Astrocyte (in vitro differentiated cells and primary cell): ENCODE measurements around the gene GMDS. TPM values are rescaled to one million over a fixed set of nuclear protein-coding genes. Genes with fewer than 3 reads are reported as not detected.
A peak's percentile ranks its signal among the peaks of the same experiment; 100 is the strongest.

ENCODE experiments used
- DNase-seq: peaks from one replicate; pipeline ENCODE4 v3.0.0-alpha.2; 2010; ENCODE audit warnings: low read depth
- FAIRE-seq: peaks from 2 replicates; lab custom pipeline; 2011; peaks lifted over from hg19 to GRCh38; lab: Jason Lieb, UNC
- H2AFZ ChIP-seq: 2 replicates; pipeline ENCODE4 v1.6.0; 2012; ENCODE audit warnings: low read depth, low read length, inconsistent platforms
- H3K27ac ChIP-seq: 2 replicates; pipeline ENCODE4 v1.5.1; 2011; ENCODE audit warnings: low read depth, low read length, inconsistent platforms
- H3K27me3 ChIP-seq: 2 replicates; pipeline ENCODE4 v1.6.0; 2011; ENCODE audit warnings: low read length, inconsistent platforms; ENCODE audit not compliant: insufficient read depth
- H3K36me3 ChIP-seq: 2 replicates; pipeline ENCODE4 v1.5.1; 2011; ENCODE audit warnings: low read length, inconsistent platforms; ENCODE audit not compliant: insufficient read depth
- H3K4me1 ChIP-seq: 2 replicates; pipeline ENCODE4 v1.5.1; 2011; ENCODE audit warnings: low read length, inconsistent platforms; ENCODE audit not compliant: insufficient read depth
- H3K4me2 ChIP-seq: 2 replicates; pipeline ENCODE4 v1.6.0; 2012; ENCODE audit warnings: low read length, inconsistent platforms
- H3K4me3 ChIP-seq: 2 replicates; pipeline ENCODE4 v1.5.1; 2011; ENCODE audit warnings: low read depth, mild to moderate bottlenecking, low read length, inconsistent platforms; ENCODE audit not compliant: insufficient read depth
- H3K79me2 ChIP-seq: 2 replicates; pipeline ENCODE4 v1.6.0; 2012; ENCODE audit warnings: mild to moderate bottlenecking, low read length, inconsistent platforms; ENCODE audit not compliant: insufficient read depth
- H3K9ac ChIP-seq: 2 replicates; pipeline ENCODE4 v1.6.0; 2012; ENCODE audit warnings: mild to moderate bottlenecking, low read length, inconsistent platforms
- H3K9me3 ChIP-seq: 2 replicates; pipeline ENCODE4 v1.5.1; 2012; ENCODE audit warnings: low read depth, mild to moderate bottlenecking, low read length, inconsistent platforms; ENCODE audit not compliant: insufficient read depth
- H4K20me1 ChIP-seq: 2 replicates; pipeline ENCODE4 v1.6.0; 2012; ENCODE audit warnings: low read length, inconsistent platforms; ENCODE audit not compliant: insufficient read depth
- H3K27ac Mint-ChIP-seq: one replicate; pipeline ENCODE4 v1.8.0; 2021; ENCODE audit warnings: mild to moderate bottlenecking, mixed read lengths; ENCODE audit not compliant: unreplicated experiment
- H3K27me3 Mint-ChIP-seq: one replicate; pipeline ENCODE4 v1.8.0; 2021; ENCODE audit warnings: low read depth, mixed read lengths; ENCODE audit not compliant: unreplicated experiment
- H3K36me3 Mint-ChIP-seq: one replicate; pipeline ENCODE4 v1.8.0; 2021; ENCODE audit warnings: low read depth, mixed read lengths; ENCODE audit not compliant: unreplicated experiment
- H3K4me1 Mint-ChIP-seq: one replicate; pipeline ENCODE4 v1.8.0; 2021; ENCODE audit warnings: low read depth, mixed read lengths; ENCODE audit not compliant: unreplicated experiment
- H3K4me3 Mint-ChIP-seq: one replicate; pipeline ENCODE4 v1.8.0; 2021; ENCODE audit warnings: mild to moderate bottlenecking, moderate library complexity, mixed read lengths; ENCODE audit not compliant: unreplicated experiment
- H3K9me3 Mint-ChIP-seq: one replicate; pipeline ENCODE4 v1.8.0; 2021; ENCODE audit warnings: mild to moderate bottlenecking, mixed read lengths; ENCODE audit not compliant: unreplicated experiment
- CTCF ChIP-seq: IDR thresholded peaks from 2 replicates; pipeline ENCODE4 v1.5.1; 2011; ENCODE audit warnings: low read depth, mild to moderate bottlenecking, inconsistent platforms, low read length, moderate library complexity; ENCODE audit not compliant: insufficient read depth
- EZH2 ChIP-seq: IDR thresholded peaks from 2 replicates; pipeline ENCODE4 v1.6.1; 2012; ENCODE audit warnings: mild to moderate bottlenecking, low read length, inconsistent platforms; ENCODE audit not compliant: insufficient read depth
- total RNA-seq: library from RNA; stranded (reverse); gene quantifications from 2 replicates; pipeline ENCODE4 v1.2.1, GENCODE V29; 2021

Gene GMDS
- total RNA-seq, 1 donor from 2014 or later = 9.4 TPM

DNA sequence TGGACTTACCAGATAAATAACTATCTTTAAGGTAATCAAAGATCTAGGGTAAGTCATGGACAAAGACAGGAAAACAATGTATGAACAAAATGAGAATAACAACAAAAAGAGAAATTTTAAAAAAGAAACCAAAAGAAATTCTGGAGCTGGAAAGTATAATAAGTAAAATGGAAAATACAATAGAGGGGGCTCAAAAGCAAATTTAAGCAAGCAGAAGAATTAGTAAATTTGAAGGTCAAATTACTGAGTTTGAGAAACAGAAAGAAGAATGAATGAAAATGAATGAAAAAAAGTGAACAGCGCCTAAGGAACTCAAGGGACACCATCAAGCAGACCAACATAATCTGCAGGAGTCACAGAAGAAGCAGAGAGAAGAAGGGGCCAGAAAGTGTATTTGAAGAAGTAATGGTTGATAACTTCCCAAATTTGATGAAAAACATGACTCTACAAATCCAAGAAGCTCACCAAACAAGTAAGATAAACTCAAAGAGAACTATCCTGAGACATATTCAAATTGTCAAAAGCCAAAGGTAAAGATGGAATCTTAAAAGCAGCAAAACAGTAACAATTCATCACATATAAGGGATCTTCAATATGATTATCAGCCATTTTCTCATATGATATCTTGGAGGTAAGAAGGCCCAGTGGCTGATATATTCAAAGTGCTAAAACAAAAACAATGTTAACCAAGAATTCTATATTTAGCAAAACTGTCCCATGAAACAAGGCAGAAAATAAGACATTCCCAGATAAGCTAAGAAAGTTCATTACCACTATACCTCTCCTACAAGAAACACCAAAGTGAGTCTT, 417.2 kb downstream of the GMDS start:
- Histone ChIP-seq H4K20me1 (no peaks in the 10 kb centered on the region), H3K27ac (no peak overlapping the region), H3K4me2 (no peak overlapping the region), H3K9ac (no peak overlapping the region), H2AFZ (no peak overlapping the region), H3K9me3 (no peaks in the 10 kb centered on the region), H3K4me1 (peaks cover 8% of the 10 kb centered on the region), H3K27me3 (no peaks in the 10 kb centered on the region), H3K79me2 (no peaks in the 10 kb centered on the region), H3K4me3 (no peak overlapping the region), H3K36me3 (no peaks in the 10 kb centered on the region)
- FAIRE-seq = peak; percentile 54
- Mint-ChIP-seq H3K4me1 (no peaks in the 10 kb centered on the region), H3K9me3 (peaks cover 14% of the 10 kb centered on the region), H3K27ac (no peak overlapping the region), H3K36me3 (no peaks in the 10 kb centered on the region), H3K27me3 (no peaks in the 10 kb centered on the region), H3K4me3 (no peak overlapping the region)
- TF ChIP-seq EZH2 (no peak), CTCF (no peak)
- DNase-seq = no peak

DNA sequence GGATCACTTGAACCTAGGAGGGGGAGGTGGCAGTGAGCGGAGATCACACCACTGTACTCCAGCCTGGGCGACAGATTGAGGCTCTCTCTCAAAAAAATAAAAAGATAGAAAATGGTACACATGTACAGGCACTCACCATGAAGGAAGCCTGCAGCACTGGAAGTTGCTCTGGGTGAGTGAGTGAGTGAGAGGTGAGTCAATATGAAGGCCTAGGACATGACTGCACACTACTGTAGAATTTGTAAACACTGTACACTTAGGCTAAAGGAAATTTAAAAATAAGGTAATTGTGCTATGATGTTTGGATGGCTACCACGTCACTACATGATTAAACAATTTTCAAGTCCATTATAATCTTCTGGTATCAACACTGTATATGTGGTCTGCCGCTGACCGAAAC, 419.5 kb downstream of the GMDS start:
- no peaks in the 10 kb centered on the region for H3K27me3 Mint-ChIP-seq
- no peak overlapping the region for H3K4me3 ChIP-seq
- no peaks in the 10 kb centered on the region for H3K36me3 Mint-ChIP-seq
- H3K4me3 Mint-ChIP-seq = no peak overlapping the region
- peaks cover 6% of the 10 kb centered on the region for H3K4me1 ChIP-seq
- no peaks in the 10 kb centered on the region for H3K79me2 ChIP-seq
- H3K27ac ChIP-seq = no peak overlapping the region
- TF ChIP-seq CTCF = no peak
- no peaks in the 10 kb centered on the region for H3K27me3 ChIP-seq
- no peaks in the 10 kb centered on the region for H4K20me1 ChIP-seq
- H3K4me1 Mint-ChIP-seq = peaks cover 4% of the 10 kb centered on the region
- H3K4me2 ChIP-seq = no peak overlapping the region
- no peaks in the 10 kb centered on the region for H3K9me3 ChIP-seq
- FAIRE-seq = no peak
- H3K9me3 Mint-ChIP-seq = peaks cover 14% of the 10 kb centered on the region
- H3K27ac Mint-ChIP-seq = no peak overlapping the region
- DNase-seq = no peak
- H3K36me3 ChIP-seq = no peaks in the 10 kb centered on the region
- no peak overlapping the region for H2AFZ ChIP-seq
- H3K9ac ChIP-seq = no peak overlapping the region

- Mint-ChIP-seq H3K36me3 (no peaks in the 10 kb centered on the region), H3K4me3 (no peak overlapping the region), H3K27ac (no peak overlapping the region), H3K9me3 (peaks cover 14% of the 10 kb centered on the region), H3K27me3 (no peaks in the 10 kb centered on the region), H3K4me1 (peaks cover 4% of the 10 kb centered on the region)
- Histone ChIP-seq H3K79me2 (no peaks in the 10 kb centered on the region), H3K9ac (no peak overlapping the region), H3K4me2 (no peak overlapping the region), H3K4me1 (peaks cover 6% of the 10 kb centered on the region), H3K36me3 (no peaks in the 10 kb centered on the region), H3K27ac (no peak overlapping the region), H2AFZ (no peak overlapping the region), H3K27me3 (no peaks in the 10 kb centered on the region), H3K9me3 (no peaks in the 10 kb centered on the region), H4K20me1 (no peaks in the 10 kb centered on the region), H3K4me3 (no peak overlapping the region)
- no peak for TF ChIP-seq EZH2
- no peak for TF ChIP-seq CTCF
- FAIRE-seq = no peak
- DNase-seq = no peak
Observed at GRCh38 chr6:1825277-1825676, 420.1 kb downstream of the GMDS start.
